ENCODE measurements around the gene BMAL1. TPM values are rescaled to one million over a fixed set of nuclear protein-coding genes. Genes with fewer than 3 reads are reported as not detected.

The BMAL1 gene
- total and polyA plus RNA-seq, 2 of the 8 experiments (the other 6 are each of a cell fraction or from before 2014, with no cell fraction given) = 6.8 to 6.9 TPM

- TF ChIP-seq CTCF (IDR thresholded peaks at IDR 0.05; ENCODE audit: control extremely low read depth in 1 of 3, insufficient read depth in 1 of 3, low read depth in 1 of 3, low read length in 3 of 3) (peak in 1 of 3 experiments; percentile 2; a peak in 1 of 4 replicates), CBX5 (IDR thresholded peaks at IDR 0.05; ENCODE audit: low read depth, low read length) (no peak), RXRA (IDR thresholded peaks at IDR 0.05; ENCODE audit: insufficient read depth, low read depth, low read length) (no peak), SIX5 (IDR thresholded peaks at IDR 0.05; ENCODE audit: low read depth, low read length) (no peak)
Measured at GRCh38 chr11:13289081-13289480, 11.5 kb downstream of the BMAL1 start (continued).

Data from H1 (cell line).